PC-9 (cell line): Measurements from ENCODE around the gene GBA2. TPM values are rescaled to one million over a fixed set of nuclear protein-coding genes. Genes with fewer than 3 reads are reported as not detected.

Experiments
- BruUV-seq: library from RNA; stranded (reverse); fragments of 400-500 nt; replicated peaks from 2 replicates; lab custom pipeline; 2021; lab: Mats Ljungman, UMichigan
- CTCF ChIA-PET: fragments of 300-600 bp; sonication (Branson Sonifier 250); formaldehyde crosslinking; loops from one replicate; lab custom pipeline; 2022; ENCODE audit warnings: antibody characterized with exemption; lab: Charles Lee
- POLR2A ChIA-PET: fragments of 300-600 bp; sonication (Branson Sonifier 250); formaldehyde crosslinking; loops from one replicate; lab custom pipeline; 2022; ENCODE audit warnings: antibody characterized with exemption; ENCODE audit not compliant: unreplicated experiment; lab: Charles Lee
- DNase-seq, 2 experiments: peaks; one replicate each; pipeline versions ENCODE4 v3.0.0 to v3.0.0-alpha.2; 2015 to 2022; ENCODE audit warnings: mixed read lengths in 1 of 2
- H2AFZ ChIP-seq: fragments of 200-600 bp; sonication (generic); 2 replicates; pipeline ENCODE4 v1.8.1; 2017; ENCODE audit warnings: antibody characterized with exemption
- H3F3A ChIP-seq: fragments of 200-600 bp; sonication (generic); 2 replicates; pipeline ENCODE4 v1.8.1; 2017; ENCODE audit warnings: antibody characterized with exemption, mild to moderate bottlenecking, low read depth; ENCODE audit not compliant: insufficient read depth
- H3K27ac ChIP-seq: fragments of 200-600 bp; sonication (generic); 2 replicates; pipeline ENCODE4 v1.6.1; 2016; ENCODE audit warnings: mixed run types
- H3K27me3 ChIP-seq: fragments of 200-600 bp; sonication (generic); 2 replicates; pipeline ENCODE4 v1.6.1; 2016; ENCODE audit warnings: low read depth, mixed run types; ENCODE audit not compliant: insufficient read depth
- H3K36me3 ChIP-seq: fragments of 200-600 bp; sonication (generic); 2 replicates; pipeline ENCODE4 v1.6.1; 2016; ENCODE audit warnings: low read depth, mixed run types
- H3K4me1 ChIP-seq: fragments of 200-600 bp; sonication (generic); replicated peaks from 2 replicates; pipeline ENCODE4 v1.6.1; 2016; ENCODE audit warnings: mixed run types; ENCODE audit not compliant: insufficient read depth
- H3K4me2 ChIP-seq: fragments of 200-600 bp; sonication (generic); 2 replicates; pipeline ENCODE4 v1.6.1; 2017; ENCODE audit warnings: mixed run types
- H3K4me3 ChIP-seq: fragments of 200-600 bp; sonication (generic); 2 replicates; pipeline ENCODE4 v1.6.1; 2016; ENCODE audit warnings: mixed run types
- H3K79me2 ChIP-seq: fragments of 200-600 bp; sonication (generic); 2 replicates; pipeline ENCODE4 v1.6.1; 2017; ENCODE audit warnings: low read depth, mixed run types
- H3K9me2 ChIP-seq: fragments of 200-600 bp; sonication (generic); 2 replicates; pipeline ENCODE4 v1.8.1; 2017; ENCODE audit warnings: mild to moderate bottlenecking; ENCODE audit not compliant: insufficient read depth
- H3K9me3 ChIP-seq: fragments of 200-600 bp; sonication (generic); 2 replicates; pipeline ENCODE4 v1.8.1; 2016; ENCODE audit warnings: low read depth; ENCODE audit not compliant: insufficient read depth
- H4K20me1 ChIP-seq: fragments of 200-600 bp; sonication (generic); 2 replicates; pipeline ENCODE4 v1.8.1; 2017; ENCODE audit not compliant: insufficient read depth
- EZH2 ChIP-seq: fragments of 200-600 bp; sonication (generic); IDR thresholded peaks from 2 replicates; pipeline ENCODE4 v1.8.0; 2017; ENCODE audit warnings: antibody characterized with exemption, low read depth
- intact Hi-C: fragments of 100-400 bp; cut with micrococcal nuclease; formaldehyde crosslinking; loops from one replicate; pipeline ENCODE4 v1.10.0; 2022; ENCODE audit not compliant: unreplicated experiment
- total RNA-seq: library from RNA; stranded (reverse); gene quantifications from 2 replicates; pipeline ENCODE4 v1.2.3, GENCODE V29; 2021
- TF ChIP-seq, protein P1 (sequence below): fragments of 200-600 bp; sonication (generic); conservative IDR thresholded peaks from 2 replicates; pipeline ENCODE4 v1.6.1; 2017; ENCODE audit warnings: mixed run types, antibody characterized with exemption, mild to moderate bottlenecking, moderate library complexity

GBA2 gene
- total RNA-seq, 1 experiment from 2014 or later: 29.6 TPM

DNA sequence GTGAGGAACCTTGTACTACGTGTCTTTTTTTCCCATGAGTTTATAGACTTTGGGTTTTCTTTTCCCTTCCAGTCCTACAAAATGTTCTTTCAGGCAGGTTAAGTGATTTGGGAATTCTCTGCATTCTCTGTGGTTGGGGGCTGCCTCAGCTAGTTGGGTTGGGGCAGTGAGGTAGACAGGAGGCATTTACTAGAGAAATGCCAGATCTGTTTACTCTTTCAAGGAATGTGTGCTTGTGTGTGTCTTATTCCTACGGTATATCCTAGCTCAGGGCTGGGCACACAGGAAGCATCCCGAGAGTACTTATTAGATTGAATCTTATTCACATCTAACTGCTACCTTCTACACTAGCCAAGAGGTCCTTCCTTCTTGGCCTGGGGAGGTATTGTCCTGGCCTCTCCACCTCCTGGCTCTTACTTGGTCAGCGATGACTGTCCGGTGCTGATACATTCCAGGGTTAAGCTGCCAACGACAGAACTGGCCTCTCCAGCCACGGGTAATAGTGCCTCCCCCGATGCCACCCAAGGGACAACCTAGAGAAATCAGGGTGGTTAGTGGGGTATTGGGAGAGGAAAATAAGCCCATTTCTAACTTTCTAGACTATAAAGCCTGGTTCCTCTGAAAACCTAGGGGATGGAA, 5.0 kb downstream of the GBA2 start:
- Histone ChIP-seq H3F3A (no peaks in the 10 kb centered on the region), H3K9me3 (no peaks in the 10 kb centered on the region), H2AFZ (no peak overlapping the region), H3K27ac (no peak overlapping the region), H4K20me1 (peaks cover 13% of the 10 kb centered on the region; the same call in 1 of the 2 replicates), H3K36me3 (no peaks in the 10 kb centered on the region; the same call in 1 of the 2 replicates), H3K9me2 (no peaks in the 10 kb centered on the region), H3K4me2 (no peak overlapping the region), H3K79me2 (peaks cover 37% of the 10 kb centered on the region), H3K27me3 (no peaks in the 10 kb centered on the region), H3K4me1 (peaks cover 23% of the 10 kb centered on the region), H3K4me3 (no peak overlapping the region)
- DNase-seq: no peak
- ChIA-PET CTCF (no interaction called here), POLR2A (no interaction called here)
- TF ChIP-seq, protein P1, sequence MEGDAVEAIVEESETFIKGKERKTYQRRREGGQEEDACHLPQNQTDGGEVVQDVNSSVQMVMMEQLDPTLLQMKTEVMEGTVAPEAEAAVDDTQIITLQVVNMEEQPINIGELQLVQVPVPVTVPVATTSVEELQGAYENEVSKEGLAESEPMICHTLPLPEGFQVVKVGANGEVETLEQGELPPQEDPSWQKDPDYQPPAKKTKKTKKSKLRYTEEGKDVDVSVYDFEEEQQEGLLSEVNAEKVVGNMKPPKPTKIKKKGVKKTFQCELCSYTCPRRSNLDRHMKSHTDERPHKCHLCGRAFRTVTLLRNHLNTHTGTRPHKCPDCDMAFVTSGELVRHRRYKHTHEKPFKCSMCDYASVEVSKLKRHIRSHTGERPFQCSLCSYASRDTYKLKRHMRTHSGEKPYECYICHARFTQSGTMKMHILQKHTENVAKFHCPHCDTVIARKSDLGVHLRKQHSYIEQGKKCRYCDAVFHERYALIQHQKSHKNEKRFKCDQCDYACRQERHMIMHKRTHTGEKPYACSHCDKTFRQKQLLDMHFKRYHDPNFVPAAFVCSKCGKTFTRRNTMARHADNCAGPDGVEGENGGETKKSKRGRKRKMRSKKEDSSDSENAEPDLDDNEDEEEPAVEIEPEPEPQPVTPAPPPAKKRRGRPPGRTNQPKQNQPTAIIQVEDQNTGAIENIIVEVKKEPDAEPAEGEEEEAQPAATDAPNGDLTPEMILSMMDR: no peak
- no peak for TF ChIP-seq EZH2
- no TSS peak for BruUV-seq
- intact Hi-C loops: no loop called here

DNA sequence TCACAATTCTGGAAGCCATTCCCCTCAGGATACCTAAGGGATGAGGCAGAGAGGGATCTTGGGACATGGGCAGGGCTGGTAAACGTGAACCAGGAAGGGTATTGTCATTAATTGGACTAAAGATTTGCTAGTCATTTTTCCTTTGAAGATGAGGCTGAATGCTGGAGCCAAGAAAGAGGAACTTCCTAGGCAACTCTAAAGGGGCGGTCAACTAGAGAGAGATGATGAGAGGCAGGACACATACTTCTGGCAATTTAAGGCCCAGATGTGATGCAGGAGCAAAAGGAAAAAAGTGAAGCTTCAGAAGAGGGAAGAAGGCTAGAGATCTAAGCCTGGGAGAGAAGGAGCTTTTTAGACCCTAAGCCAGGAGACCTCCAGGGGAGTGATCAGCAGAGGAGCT, 5.6 kb downstream of the GBA2 start:
- Histone ChIP-seq H3K4me3 (no peak overlapping the region), H3K4me1 (peaks cover 23% of the 10 kb centered on the region), H3K9me3 (no peaks in the 10 kb centered on the region), H3K36me3 (no peaks in the 10 kb centered on the region; the same call in 1 of the 2 replicates), H2AFZ (no peak overlapping the region), H3K4me2 (no peak overlapping the region), H3K9me2 (no peaks in the 10 kb centered on the region), H3K27ac (no peak overlapping the region), H3K27me3 (no peaks in the 10 kb centered on the region), H3F3A (no peaks in the 10 kb centered on the region), H3K79me2 (peaks cover 35% of the 10 kb centered on the region), H4K20me1 (peaks cover 13% of the 10 kb centered on the region; the same call in 1 of the 2 replicates)
- ChIA-PET CTCF (no interaction called here), POLR2A (no interaction called here)
- TF ChIP-seq, protein P1: no peak
- TF ChIP-seq EZH2: no peak
- intact Hi-C loops: no loop called here
- BruUV-seq: no TSS peak
- DNase-seq: no peak

DNA sequence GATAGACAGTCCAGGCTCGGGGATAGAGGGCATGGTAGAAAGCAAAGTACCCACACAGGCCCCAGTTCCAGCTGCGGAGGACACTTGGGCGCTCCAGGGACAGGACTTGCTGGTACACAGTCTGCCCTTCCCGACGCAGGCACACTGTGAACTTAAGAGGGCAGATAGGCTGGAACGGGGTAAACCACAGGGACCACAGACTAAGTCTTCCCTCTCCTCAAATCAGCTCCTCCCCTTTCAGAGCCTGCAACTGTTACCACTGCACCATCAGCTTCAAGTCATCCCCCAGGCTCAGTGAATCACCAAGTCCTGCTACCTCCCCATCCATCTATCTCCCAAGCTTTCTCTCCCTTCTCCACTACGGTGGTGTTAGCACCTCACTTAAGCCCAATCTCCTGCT, 7.3 kb downstream of the GBA2 start:
- Histone ChIP-seq H4K20me1 (peaks cover 9% of the 10 kb centered on the region; the same call in 1 of the 2 replicates), H3F3A (peaks cover 8% of the 10 kb centered on the region; the same call in 1 of the 2 replicates), H3K36me3 (no peaks in the 10 kb centered on the region; the same call in 1 of the 2 replicates), H3K9me3 (no peaks in the 10 kb centered on the region), H3K4me1 (peaks cover 13% of the 10 kb centered on the region), H3K27me3 (no peaks in the 10 kb centered on the region), H3K79me2 (peaks cover 17% of the 10 kb centered on the region), H3K9me2 (no peaks in the 10 kb centered on the region), H3K4me2 (no peak overlapping the region), H3K4me3 (no peak overlapping the region), H3K27ac (no peak overlapping the region), H2AFZ (no peak overlapping the region)
- POLR2A ChIA-PET: no interaction called here
- no peak for DNase-seq
- TF ChIP-seq, protein P1: no peak
- TF ChIP-seq EZH2: no peak
- intact Hi-C loops: no loop called here
- BruUV-seq: no TSS peak
- CTCF ChIA-PET: interaction anchor here (0.6 kb wide), 1 partner anchor 677 kb away, joined by 3 read pairs; no protein-coding TSS in a partner anchor
